Measurements from ENCODE around the gene TXNDC5. TPM values are rescaled to one million over a fixed set of nuclear protein-coding genes. Genes with fewer than 3 reads are reported as not detected.

TXNDC5 gene
- total RNA-seq, 1 donor from 2014 or later, result 193 TPM

DNA sequence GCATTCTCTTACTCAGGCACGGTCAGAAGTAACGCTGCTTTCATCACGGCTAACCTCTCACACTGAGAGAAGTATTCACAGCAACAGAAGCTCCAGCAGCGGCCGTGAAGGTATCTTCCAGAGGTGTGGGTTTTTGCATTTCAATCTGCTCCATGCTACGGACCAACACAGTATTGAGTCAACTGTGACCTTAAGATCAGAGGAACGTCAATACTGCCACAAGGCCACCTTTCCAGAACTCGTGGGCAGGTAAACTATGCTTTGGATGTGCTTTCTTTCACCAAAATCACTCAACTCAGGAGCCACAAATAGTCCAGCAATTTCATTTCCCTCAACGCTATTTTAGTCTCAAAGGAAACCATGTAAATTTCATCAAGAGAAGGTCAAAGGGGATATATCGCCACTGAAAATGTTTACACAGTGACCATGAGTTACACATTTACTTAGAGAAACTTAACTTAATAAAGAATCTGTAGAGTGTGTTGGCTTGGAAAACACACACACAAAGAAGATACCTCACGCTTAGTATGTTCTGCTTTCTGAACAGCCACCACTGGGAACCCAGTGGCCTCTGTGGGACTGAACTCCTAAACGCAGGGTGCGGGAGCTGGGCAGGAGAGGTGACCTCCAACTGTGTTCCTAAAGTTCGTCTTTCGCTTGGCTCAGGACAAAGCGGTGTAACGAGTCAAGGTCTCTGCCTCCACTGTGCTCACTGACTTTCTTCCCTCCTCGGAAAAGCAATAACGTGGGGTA, 27.9 kb downstream of the TXNDC5 start:
- peaks cover 55% of the 10 kb centered on the region for H3K36me3 Mint-ChIP-seq (ENCODE audit: low read depth, unreplicated experiment)
- no peak overlapping the region for H2AFZ ChIP-seq (ENCODE audit: low read depth, low read length)
- H3K27ac ChIP-seq (ENCODE audit: low read depth, low read length), result no peak overlapping the region
- FAIRE-seq (no peak), DNase-seq (ENCODE audit: low read depth) (no peak)
- H3K4me1 ChIP-seq (ENCODE audit: insufficient read depth, low read length), result no peaks in the 10 kb centered on the region
- no peak overlapping the region for H3K9ac ChIP-seq (ENCODE audit: low read length)
- no peaks in the 10 kb centered on the region for H3K27me3 Mint-ChIP-seq (ENCODE audit: low read depth, unreplicated experiment)
- H3K36me3 ChIP-seq (ENCODE audit: insufficient read depth, low read length), result peaks cover 71% of the 10 kb centered on the region
- no peaks in the 10 kb centered on the region for H3K9me3 ChIP-seq (ENCODE audit: insufficient read depth, low read depth, low read length)
- peaks cover 2% of the 10 kb centered on the region for H3K9me3 Mint-ChIP-seq (ENCODE audit: unreplicated experiment)
- H3K4me3 ChIP-seq (ENCODE audit: insufficient read depth, low read depth, low read length), result no peak overlapping the region
- peaks cover 12% of the 10 kb centered on the region for H3K4me1 Mint-ChIP-seq (ENCODE audit: low read depth, unreplicated experiment)
- TF ChIP-seq, protein P1, sequence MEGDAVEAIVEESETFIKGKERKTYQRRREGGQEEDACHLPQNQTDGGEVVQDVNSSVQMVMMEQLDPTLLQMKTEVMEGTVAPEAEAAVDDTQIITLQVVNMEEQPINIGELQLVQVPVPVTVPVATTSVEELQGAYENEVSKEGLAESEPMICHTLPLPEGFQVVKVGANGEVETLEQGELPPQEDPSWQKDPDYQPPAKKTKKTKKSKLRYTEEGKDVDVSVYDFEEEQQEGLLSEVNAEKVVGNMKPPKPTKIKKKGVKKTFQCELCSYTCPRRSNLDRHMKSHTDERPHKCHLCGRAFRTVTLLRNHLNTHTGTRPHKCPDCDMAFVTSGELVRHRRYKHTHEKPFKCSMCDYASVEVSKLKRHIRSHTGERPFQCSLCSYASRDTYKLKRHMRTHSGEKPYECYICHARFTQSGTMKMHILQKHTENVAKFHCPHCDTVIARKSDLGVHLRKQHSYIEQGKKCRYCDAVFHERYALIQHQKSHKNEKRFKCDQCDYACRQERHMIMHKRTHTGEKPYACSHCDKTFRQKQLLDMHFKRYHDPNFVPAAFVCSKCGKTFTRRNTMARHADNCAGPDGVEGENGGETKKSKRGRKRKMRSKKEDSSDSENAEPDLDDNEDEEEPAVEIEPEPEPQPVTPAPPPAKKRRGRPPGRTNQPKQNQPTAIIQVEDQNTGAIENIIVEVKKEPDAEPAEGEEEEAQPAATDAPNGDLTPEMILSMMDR (IDR thresholded peaks at IDR 0.05; ENCODE audit: insufficient read depth, low read depth, low read length), result no peak
- TF ChIP-seq EZH2 (IDR thresholded peaks at IDR 0.05; ENCODE audit: insufficient read depth, low read length), result no peak
- H3K4me2 ChIP-seq (ENCODE audit: low read length), result no peak overlapping the region
- no peaks in the 10 kb centered on the region for H3K79me2 ChIP-seq (ENCODE audit: insufficient read depth, low read length)
- H3K27me3 ChIP-seq (ENCODE audit: insufficient read depth, low read length), result no peaks in the 10 kb centered on the region
- H3K4me3 Mint-ChIP-seq (ENCODE audit: unreplicated experiment), result no peak overlapping the region
- H4K20me1 ChIP-seq (ENCODE audit: insufficient read depth, low read length), result peaks cover 35% of the 10 kb centered on the region
- peak overlapping the region; percentile 70 for H3K27ac Mint-ChIP-seq (ENCODE audit: unreplicated experiment)

DNA sequence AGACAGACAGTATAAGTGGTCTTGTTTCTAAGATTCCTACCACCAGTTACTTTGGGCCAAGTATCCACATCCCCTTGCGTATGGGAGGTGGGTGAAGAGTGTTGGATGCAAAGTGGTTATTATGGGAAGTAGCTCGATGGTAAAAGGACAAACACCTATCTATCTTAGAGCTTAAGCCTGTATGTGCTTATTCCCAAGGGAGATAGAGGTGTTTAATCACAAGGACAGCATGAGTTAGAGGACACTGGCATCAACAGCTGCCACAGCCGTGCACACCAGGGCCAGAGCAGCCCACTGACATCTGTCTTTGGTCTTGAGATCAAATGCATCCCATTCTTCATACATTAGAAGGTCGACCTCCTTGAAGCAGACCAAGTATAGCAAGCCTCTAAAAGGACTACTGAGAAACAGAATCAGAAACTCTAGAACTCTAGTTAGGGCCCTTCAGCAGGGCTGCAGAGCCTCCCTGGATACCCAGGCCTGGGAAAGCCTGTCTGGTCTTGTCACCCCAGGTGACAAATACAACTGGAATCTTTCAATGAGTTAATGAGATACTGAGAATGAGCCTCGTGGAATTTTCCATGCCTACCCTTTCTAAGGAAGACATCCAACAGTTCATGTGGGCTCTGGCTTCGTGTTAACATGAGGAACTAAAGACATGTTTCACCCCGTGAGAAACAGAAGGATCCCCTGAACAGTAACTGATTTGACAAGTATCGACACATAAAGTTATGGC, 28.7 kb downstream of the TXNDC5 start:
- H3K27me3 Mint-ChIP-seq (ENCODE audit: low read depth, unreplicated experiment), result no peaks in the 10 kb centered on the region
- H3K36me3 ChIP-seq (ENCODE audit: insufficient read depth, low read length), result peaks cover 68% of the 10 kb centered on the region
- no peak for FAIRE-seq

More for the DNA sequence above, 28.7 kb downstream of the TXNDC5 start:
- Mint-ChIP-seq H3K4me3 (ENCODE audit: unreplicated experiment) (no peak overlapping the region), H3K4me1 (ENCODE audit: low read depth, unreplicated experiment) (peaks cover 12% of the 10 kb centered on the region), H3K36me3 (ENCODE audit: low read depth, unreplicated experiment) (peaks cover 48% of the 10 kb centered on the region), H3K9me3 (ENCODE audit: unreplicated experiment) (peaks cover 2% of the 10 kb centered on the region), H3K27ac (ENCODE audit: unreplicated experiment) (peak overlapping the region; percentile 70)
- DNase-seq (ENCODE audit: low read depth), result no peak
- TF ChIP-seq, protein P1 (IDR thresholded peaks at IDR 0.05; ENCODE audit: insufficient read depth, low read depth, low read length), result no peak
- TF ChIP-seq EZH2 (IDR thresholded peaks at IDR 0.05; ENCODE audit: insufficient read depth, low read length), result no peak
- Histone ChIP-seq H3K4me3 (ENCODE audit: insufficient read depth, low read depth, low read length) (no peak overlapping the region), H3K4me2 (ENCODE audit: low read length) (no peak overlapping the region), H3K9me3 (ENCODE audit: insufficient read depth, low read depth, low read length) (no peaks in the 10 kb centered on the region), H3K9ac (ENCODE audit: low read length) (no peak overlapping the region), H3K4me1 (ENCODE audit: insufficient read depth, low read length) (no peaks in the 10 kb centered on the region), H3K27me3 (ENCODE audit: insufficient read depth, low read length) (no peaks in the 10 kb centered on the region), H4K20me1 (ENCODE audit: insufficient read depth, low read length) (peaks cover 28% of the 10 kb centered on the region), H3K79me2 (ENCODE audit: insufficient read depth, low read length) (no peaks in the 10 kb centered on the region), H2AFZ (ENCODE audit: low read depth, low read length) (no peak overlapping the region), H3K27ac (ENCODE audit: low read depth, low read length) (no peak overlapping the region)
